HEK293 (cell line): ENCODE data around the gene GNB3.

ENCODE experiments used
- HOXC10 ChIP-seq: sonication (generic); formaldehyde crosslinking; IDR thresholded peaks from 2 replicates; pipeline ENCODE4 v1.8.1; 2023; ENCODE audit warnings: mild to moderate bottlenecking, missing genetic modification reagents
- KLF1 ChIP-seq: fragments of 450-650 bp; formaldehyde crosslinking; IDR thresholded peaks from 2 replicates; pipeline ENCODE4 v1.5.1; 2016; ENCODE audit warnings: missing biosample characterization, missing genetic modification characterization
- MEIS1 ChIP-seq: sonication (generic); formaldehyde crosslinking; IDR thresholded peaks from 2 replicates; pipeline ENCODE4 v1.8.1; 2022; ENCODE audit warnings: missing genetic modification reagents, mild to moderate bottlenecking, borderline replicate concordance
- REPIN1 ChIP-seq: fragments of 450-650 bp; formaldehyde crosslinking; IDR thresholded peaks from 2 replicates; pipeline ENCODE4 v1.5.1; 2017; ENCODE audit warnings: missing biosample characterization, missing genetic modification characterization, low read depth
- YY2 ChIP-seq: fragments of 450-650 bp; formaldehyde crosslinking; IDR thresholded peaks from 2 replicates; pipeline ENCODE4 v1.5.1; 2016; ENCODE audit warnings: missing biosample characterization, missing genetic modification characterization
- ZNF114 ChIP-seq: fragments of 450-650 bp; formaldehyde crosslinking; IDR thresholded peaks from 2 replicates; pipeline ENCODE4 v1.5.0; 2017; ENCODE audit warnings: missing biosample characterization, missing genetic modification characterization
- ZNF202 ChIP-seq: fragments of 450-650 bp; formaldehyde crosslinking; IDR thresholded peaks from 2 replicates; pipeline ENCODE4 v1.5.1; 2016; ENCODE audit warnings: missing biosample characterization, missing genetic modification characterization, borderline replicate concordance
- ZNF416 ChIP-seq: fragments of 450-650 bp; formaldehyde crosslinking; IDR thresholded peaks from 2 replicates; pipeline ENCODE4 v1.5.1; 2016; ENCODE audit warnings: missing biosample characterization, missing genetic modification characterization
- ZNF48 ChIP-seq: fragments of 450-650 bp; formaldehyde crosslinking; IDR thresholded peaks from 2 replicates; pipeline ENCODE4 v1.5.1; 2016; ENCODE audit warnings: missing biosample characterization, missing genetic modification characterization
- ZNF623 ChIP-seq: fragments of 450-650 bp; formaldehyde crosslinking; IDR thresholded peaks from 2 replicates; pipeline ENCODE4 v1.5.1; 2016; ENCODE audit warnings: missing biosample characterization, missing genetic modification characterization
- ZNF624 ChIP-seq: fragments of 450-650 bp; formaldehyde crosslinking; IDR thresholded peaks from 2 replicates; pipeline ENCODE4 v1.5.1; 2017; ENCODE audit warnings: missing biosample characterization, missing genetic modification characterization
- ZNF629 ChIP-seq: fragments of 450-650 bp; formaldehyde crosslinking; IDR thresholded peaks from 2 replicates; pipeline ENCODE4 v1.5.1; 2017; ENCODE audit warnings: missing biosample characterization, missing genetic modification characterization
- ZNF768 ChIP-seq: fragments of 450-650 bp; formaldehyde crosslinking; IDR thresholded peaks from 2 replicates; pipeline ENCODE4 v1.5.1; 2018; ENCODE audit warnings: missing biosample characterization, mild to moderate bottlenecking, missing genetic modification characterization
- ZSCAN30 ChIP-seq: fragments of 450-650 bp; IDR thresholded peaks from 2 replicates; pipeline ENCODE4 v1.5.1; 2018; ENCODE audit warnings: missing biosample characterization, mild to moderate bottlenecking, missing genetic modification characterization, moderate library complexity
- TF ChIP-seq, protein P1 (sequence below): fragments of 450-650 bp; formaldehyde crosslinking; IDR thresholded peaks from 2 replicates; pipeline ENCODE4 v1.5.1; 2016; ENCODE audit warnings: missing biosample characterization, missing genetic modification characterization, borderline replicate concordance
- TF ChIP-seq, protein P2 (sequence below): fragments of 450-650 bp; formaldehyde crosslinking; IDR thresholded peaks from 2 replicates; pipeline ENCODE4 v1.5.1; 2016; ENCODE audit warnings: missing biosample characterization, missing genetic modification characterization
- TF ChIP-seq, protein P3 (sequence below): fragments of 450-650 bp; IDR thresholded peaks from 2 replicates; pipeline ENCODE4 v1.5.1; 2018; ENCODE audit warnings: missing biosample characterization, missing genetic modification characterization
- TF ChIP-seq, protein P4 (sequence below): fragments of 450-650 bp; formaldehyde crosslinking; IDR thresholded peaks from 2 replicates; pipeline ENCODE4 v1.5.1; 2016; ENCODE audit warnings: missing biosample characterization, missing genetic modification characterization
- TF ChIP-seq, protein P5 (sequence below): fragments of 450-650 bp; formaldehyde crosslinking; IDR thresholded peaks from 2 replicates; pipeline ENCODE4 v1.5.1; 2016; ENCODE audit warnings: missing biosample characterization, missing genetic modification characterization
- TF ChIP-seq, protein P6 (sequence below): fragments of 450-650 bp; formaldehyde crosslinking; IDR thresholded peaks from 2 replicates; pipeline ENCODE4 v1.5.1; 2016; ENCODE audit warnings: missing biosample characterization, missing genetic modification characterization
- TF ChIP-seq, protein P7 (sequence below): fragments of 450-650 bp; formaldehyde crosslinking; IDR thresholded peaks from 2 replicates; pipeline ENCODE4 v1.5.1; 2016; ENCODE audit warnings: missing biosample characterization, missing genetic modification characterization

Gene GNB3

DNA sequence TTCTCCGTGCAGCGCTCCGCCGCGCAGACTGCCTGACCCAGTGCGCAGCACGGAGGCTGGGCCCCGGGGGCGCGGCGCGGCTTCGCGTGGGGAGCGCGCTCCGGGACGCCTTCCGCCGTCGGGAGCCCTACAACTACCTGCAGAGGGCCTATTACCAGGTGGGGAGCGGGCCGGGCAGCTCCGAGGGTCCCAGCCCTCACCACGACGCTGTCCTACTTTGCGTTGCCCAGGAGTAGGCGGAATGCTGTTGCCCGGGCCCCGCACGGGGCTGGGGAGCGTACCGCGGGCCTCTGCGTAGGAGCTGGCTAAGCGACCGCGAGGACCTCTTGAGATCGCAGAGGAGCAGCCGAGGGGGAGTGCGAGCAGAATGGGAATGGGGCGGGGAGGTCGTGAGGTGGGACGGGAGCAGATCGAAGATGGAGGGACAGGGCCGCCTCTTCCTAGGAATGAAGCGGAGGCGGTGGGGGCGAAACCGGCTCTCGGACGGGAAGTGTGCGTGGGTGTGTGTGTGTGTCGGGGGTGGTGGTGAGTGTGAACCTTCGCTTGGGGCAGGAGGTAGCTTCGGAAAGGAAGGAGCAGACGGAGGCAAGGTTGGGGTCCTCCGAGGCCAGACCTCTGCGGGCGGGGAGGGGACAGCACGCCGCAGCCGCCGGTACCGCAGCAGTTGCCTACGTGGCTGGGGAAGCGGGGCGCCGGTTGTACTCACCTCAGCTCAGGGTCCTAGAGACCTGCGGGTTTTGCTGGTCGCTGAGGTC lies 11.8 kb upstream of the GNB3 start (continued):
- TF ChIP-seq, protein P1, sequence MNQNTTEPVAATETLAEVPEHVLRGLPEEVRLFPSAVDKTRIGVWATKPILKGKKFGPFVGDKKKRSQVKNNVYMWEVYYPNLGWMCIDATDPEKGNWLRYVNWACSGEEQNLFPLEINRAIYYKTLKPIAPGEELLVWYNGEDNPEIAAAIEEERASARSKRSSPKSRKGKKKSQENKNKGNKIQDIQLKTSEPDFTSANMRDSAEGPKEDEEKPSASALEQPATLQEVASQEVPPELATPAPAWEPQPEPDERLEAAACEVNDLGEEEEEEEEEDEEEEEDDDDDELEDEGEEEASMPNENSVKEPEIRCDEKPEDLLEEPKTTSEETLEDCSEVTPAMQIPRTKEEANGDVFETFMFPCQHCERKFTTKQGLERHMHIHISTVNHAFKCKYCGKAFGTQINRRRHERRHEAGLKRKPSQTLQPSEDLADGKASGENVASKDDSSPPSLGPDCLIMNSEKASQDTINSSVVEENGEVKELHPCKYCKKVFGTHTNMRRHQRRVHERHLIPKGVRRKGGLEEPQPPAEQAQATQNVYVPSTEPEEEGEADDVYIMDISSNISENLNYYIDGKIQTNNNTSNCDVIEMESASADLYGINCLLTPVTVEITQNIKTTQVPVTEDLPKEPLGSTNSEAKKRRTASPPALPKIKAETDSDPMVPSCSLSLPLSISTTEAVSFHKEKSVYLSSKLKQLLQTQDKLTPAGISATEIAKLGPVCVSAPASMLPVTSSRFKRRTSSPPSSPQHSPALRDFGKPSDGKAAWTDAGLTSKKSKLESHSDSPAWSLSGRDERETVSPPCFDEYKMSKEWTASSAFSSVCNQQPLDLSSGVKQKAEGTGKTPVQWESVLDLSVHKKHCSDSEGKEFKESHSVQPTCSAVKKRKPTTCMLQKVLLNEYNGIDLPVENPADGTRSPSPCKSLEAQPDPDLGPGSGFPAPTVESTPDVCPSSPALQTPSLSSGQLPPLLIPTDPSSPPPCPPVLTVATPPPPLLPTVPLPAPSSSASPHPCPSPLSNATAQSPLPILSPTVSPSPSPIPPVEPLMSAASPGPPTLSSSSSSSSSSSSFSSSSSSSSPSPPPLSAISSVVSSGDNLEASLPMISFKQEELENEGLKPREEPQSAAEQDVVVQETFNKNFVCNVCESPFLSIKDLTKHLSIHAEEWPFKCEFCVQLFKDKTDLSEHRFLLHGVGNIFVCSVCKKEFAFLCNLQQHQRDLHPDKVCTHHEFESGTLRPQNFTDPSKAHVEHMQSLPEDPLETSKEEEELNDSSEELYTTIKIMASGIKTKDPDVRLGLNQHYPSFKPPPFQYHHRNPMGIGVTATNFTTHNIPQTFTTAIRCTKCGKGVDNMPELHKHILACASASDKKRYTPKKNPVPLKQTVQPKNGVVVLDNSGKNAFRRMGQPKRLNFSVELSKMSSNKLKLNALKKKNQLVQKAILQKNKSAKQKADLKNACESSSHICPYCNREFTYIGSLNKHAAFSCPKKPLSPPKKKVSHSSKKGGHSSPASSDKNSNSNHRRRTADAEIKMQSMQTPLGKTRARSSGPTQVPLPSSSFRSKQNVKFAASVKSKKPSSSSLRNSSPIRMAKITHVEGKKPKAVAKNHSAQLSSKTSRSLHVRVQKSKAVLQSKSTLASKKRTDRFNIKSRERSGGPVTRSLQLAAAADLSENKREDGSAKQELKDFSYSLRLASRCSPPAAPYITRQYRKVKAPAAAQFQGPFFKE (tag by site-specific recombination): peak; percentile 97
- TF ChIP-seq ZNF114 (tag by site-specific recombination): no peak
- TF ChIP-seq ZNF629 (tag by site-specific recombination): peak; percentile 39
- TF ChIP-seq, protein P2, sequence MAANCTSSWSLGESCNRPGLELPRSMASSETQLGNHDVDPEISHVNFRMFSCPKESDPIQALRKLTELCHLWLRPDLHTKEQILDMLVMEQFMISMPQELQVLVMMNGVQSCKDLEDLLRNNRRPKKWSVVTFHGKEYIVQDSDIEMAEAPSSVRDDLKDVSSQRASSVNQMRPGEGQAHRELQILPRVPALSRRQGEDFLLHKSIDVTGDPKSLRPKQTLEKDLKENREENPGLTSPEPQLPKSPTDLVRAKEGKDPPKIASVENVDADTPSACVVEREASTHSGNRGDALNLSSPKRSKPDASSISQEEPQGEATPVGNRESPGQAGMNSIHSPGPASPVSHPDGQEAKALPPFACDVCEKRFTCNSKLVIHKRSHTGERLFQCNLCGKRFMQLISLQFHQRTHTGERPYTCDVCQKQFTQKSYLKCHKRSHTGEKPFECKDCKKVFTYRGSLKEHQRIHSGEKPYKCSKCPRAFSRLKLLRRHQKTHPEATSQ (tag by site-specific recombination): peak; percentile 72; the same call in 1 of the 2 replicates
- TF ChIP-seq, protein P3, sequence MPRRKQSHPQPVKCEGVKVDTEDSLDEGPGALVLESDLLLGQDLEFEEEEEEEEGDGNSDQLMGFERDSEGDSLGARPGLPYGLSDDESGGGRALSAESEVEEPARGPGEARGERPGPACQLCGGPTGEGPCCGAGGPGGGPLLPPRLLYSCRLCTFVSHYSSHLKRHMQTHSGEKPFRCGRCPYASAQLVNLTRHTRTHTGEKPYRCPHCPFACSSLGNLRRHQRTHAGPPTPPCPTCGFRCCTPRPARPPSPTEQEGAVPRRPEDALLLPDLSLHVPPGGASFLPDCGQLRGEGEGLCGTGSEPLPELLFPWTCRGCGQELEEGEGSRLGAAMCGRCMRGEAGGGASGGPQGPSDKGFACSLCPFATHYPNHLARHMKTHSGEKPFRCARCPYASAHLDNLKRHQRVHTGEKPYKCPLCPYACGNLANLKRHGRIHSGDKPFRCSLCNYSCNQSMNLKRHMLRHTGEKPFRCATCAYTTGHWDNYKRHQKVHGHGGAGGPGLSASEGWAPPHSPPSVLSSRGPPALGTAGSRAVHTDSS: no peak
- TF ChIP-seq YY2 (tag by site-specific recombination): peak; percentile 71
- peak; percentile 88; the same call in 1 of the 2 replicates for TF ChIP-seq REPIN1 (tag by site-specific recombination)
- TF ChIP-seq, protein P4, sequence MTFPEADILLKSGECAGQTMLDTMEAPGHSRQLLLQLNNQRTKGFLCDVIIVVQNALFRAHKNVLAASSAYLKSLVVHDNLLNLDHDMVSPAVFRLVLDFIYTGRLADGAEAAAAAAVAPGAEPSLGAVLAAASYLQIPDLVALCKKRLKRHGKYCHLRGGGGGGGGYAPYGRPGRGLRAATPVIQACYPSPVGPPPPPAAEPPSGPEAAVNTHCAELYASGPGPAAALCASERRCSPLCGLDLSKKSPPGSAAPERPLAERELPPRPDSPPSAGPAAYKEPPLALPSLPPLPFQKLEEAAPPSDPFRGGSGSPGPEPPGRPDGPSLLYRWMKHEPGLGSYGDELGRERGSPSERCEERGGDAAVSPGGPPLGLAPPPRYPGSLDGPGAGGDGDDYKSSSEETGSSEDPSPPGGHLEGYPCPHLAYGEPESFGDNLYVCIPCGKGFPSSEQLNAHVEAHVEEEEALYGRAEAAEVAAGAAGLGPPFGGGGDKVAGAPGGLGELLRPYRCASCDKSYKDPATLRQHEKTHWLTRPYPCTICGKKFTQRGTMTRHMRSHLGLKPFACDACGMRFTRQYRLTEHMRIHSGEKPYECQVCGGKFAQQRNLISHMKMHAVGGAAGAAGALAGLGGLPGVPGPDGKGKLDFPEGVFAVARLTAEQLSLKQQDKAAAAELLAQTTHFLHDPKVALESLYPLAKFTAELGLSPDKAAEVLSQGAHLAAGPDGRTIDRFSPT (tag by site-specific recombination): no peak
- no peak for TF ChIP-seq ZSCAN30
- TF ChIP-seq ZNF416 (tag by site-specific recombination): no peak
- no peak for TF ChIP-seq ZNF623 (tag by site-specific recombination)
- no peak for TF ChIP-seq ZNF624
- TF ChIP-seq HOXC10 (CRISPR knock-in tag): no peak
- TF ChIP-seq MEIS1 (CRISPR knock-in tag): no peak
- TF ChIP-seq ZNF48 (tag by site-specific recombination): no peak
- peak; percentile 59 for TF ChIP-seq KLF1 (tag by site-specific recombination)
- TF ChIP-seq, protein P5, sequence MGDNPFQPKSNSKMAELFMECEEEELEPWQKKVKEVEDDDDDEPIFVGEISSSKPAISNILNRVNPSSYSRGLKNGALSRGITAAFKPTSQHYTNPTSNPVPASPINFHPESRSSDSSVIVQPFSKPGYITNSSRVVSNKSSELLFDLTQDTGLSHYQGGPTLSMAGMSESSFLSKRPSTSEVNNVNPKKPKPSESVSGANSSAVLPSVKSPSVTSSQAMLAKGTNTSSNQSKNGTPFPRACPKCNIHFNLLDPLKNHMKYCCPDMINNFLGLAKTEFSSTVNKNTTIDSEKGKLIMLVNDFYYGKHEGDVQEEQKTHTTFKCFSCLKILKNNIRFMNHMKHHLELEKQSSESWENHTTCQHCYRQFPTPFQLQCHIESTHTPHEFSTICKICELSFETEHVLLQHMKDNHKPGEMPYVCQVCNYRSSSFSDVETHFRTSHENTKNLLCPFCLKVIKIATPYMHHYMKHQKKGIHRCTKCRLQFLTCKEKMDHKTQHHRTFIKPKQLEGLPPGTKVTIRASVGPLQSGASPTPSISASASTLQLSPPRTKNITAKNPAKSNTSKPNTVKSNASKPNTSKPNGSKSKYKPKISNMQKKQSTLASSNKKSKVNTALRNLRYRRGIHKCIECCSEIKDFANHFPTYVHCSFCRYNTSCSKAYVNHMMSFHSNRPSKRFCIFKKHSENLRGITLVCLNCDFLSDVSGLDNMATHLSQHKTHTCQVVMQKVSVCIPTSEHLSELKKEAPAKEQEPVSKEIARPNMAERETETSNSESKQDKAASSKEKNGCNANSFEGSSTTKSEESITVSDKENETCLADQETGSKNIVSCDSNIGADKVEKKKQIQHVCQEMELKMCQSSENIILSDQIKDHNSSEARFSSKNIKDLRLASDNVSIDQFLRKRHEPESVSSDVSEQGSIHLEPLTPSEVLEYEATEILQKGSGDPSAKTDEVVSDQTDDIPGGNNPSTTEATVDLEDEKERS (tag by site-specific recombination): no peak
- TF ChIP-seq ZNF768 (tag by site-specific recombination): no peak
- TF ChIP-seq ZNF202 (tag by site-specific recombination): no peak
- TF ChIP-seq, protein P6, sequence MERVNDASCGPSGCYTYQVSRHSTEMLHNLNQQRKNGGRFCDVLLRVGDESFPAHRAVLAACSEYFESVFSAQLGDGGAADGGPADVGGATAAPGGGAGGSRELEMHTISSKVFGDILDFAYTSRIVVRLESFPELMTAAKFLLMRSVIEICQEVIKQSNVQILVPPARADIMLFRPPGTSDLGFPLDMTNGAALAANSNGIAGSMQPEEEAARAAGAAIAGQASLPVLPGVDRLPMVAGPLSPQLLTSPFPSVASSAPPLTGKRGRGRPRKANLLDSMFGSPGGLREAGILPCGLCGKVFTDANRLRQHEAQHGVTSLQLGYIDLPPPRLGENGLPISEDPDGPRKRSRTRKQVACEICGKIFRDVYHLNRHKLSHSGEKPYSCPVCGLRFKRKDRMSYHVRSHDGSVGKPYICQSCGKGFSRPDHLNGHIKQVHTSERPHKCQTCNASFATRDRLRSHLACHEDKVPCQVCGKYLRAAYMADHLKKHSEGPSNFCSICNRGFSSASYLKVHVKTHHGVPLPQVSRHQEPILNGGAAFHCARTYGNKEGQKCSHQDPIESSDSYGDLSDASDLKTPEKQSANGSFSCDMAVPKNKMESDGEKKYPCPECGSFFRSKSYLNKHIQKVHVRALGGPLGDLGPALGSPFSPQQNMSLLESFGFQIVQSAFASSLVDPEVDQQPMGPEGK (tag by site-specific recombination): peak; percentile 97
- TF ChIP-seq, protein P7, sequence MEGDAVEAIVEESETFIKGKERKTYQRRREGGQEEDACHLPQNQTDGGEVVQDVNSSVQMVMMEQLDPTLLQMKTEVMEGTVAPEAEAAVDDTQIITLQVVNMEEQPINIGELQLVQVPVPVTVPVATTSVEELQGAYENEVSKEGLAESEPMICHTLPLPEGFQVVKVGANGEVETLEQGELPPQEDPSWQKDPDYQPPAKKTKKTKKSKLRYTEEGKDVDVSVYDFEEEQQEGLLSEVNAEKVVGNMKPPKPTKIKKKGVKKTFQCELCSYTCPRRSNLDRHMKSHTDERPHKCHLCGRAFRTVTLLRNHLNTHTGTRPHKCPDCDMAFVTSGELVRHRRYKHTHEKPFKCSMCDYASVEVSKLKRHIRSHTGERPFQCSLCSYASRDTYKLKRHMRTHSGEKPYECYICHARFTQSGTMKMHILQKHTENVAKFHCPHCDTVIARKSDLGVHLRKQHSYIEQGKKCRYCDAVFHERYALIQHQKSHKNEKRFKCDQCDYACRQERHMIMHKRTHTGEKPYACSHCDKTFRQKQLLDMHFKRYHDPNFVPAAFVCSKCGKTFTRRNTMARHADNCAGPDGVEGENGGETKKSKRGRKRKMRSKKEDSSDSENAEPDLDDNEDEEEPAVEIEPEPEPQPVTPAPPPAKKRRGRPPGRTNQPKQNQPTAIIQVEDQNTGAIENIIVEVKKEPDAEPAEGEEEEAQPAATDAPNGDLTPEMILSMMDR: no peak
